GM11168 (cell line): Measurements from ENCODE around the gene P2RX7.

Experiments
- in situ Hi-C: fragments of 300-500 bp; cut with MboI; formaldehyde crosslinking; loops from one replicate; pipeline ENCODE4 v1.12.0; 2022; ENCODE audit warnings: low sequenced_read_pairs; ENCODE audit not compliant: unreplicated experiment

P2RX7 gene

GRCh38 chr12:121132601-121133481 lies at the start of gene P2RX7:
Gene P2RX7, plus strand, starts transcription at chr12:121132876. Its CDS starts 95 bp downstream, at chr12:121132971.
- in situ Hi-C loops = no loop called here

- in situ Hi-C loops = no loop called here
These were observed 48.4 kb upstream of the P2RX7 start for GRCh38 chr12:121084229-121084628.

- in situ Hi-C loops = no loop called here
These were observed 47.6 kb upstream of the P2RX7 start for GRCh38 chr12:121085069-121085468.

GRCh38 chr12:121085506-121086353 lies 46.9 kb upstream of the P2RX7 start:
- in situ Hi-C loops = no loop called here

GRCh38 chr12:121086781-121087295 lies 45.8 kb upstream of the P2RX7 start:
- in situ Hi-C loops = no loop called here

- in situ Hi-C loops = no loop called here
These were observed 45.0 kb upstream of the P2RX7 start for GRCh38 chr12:121087467-121088194.

GRCh38 chr12:121088195-121088585 lies 44.5 kb upstream of the P2RX7 start:
- in situ Hi-C loops = no loop called here

- in situ Hi-C loops = no loop called here
These were observed 43.5 kb upstream of the P2RX7 start for GRCh38 chr12:121089031-121089812.

- in situ Hi-C loops = loop anchor here (5.0 kb wide), 1 partner anchor 33 kb away; no protein-coding TSS in a partner anchor
These were observed 42.8 kb upstream of the P2RX7 start for GRCh38 chr12:121089813-121090430.

GRCh38 chr12:121090586-121091514 lies 41.8 kb upstream of the P2RX7 start:
- in situ Hi-C loops = loop anchor here (5.0 kb wide), 1 partner anchor 34 kb away; no protein-coding TSS in a partner anchor

GRCh38 chr12:121092034-121092433 lies 40.6 kb upstream of the P2RX7 start:
- in situ Hi-C loops = loop anchor here (5.0 kb wide), 1 partner anchor 35 kb away; no protein-coding TSS in a partner anchor

- in situ Hi-C loops = loop anchor here (5.0 kb wide), 1 partner anchor 36 kb away; no protein-coding TSS in a partner anchor
These were observed 39.2 kb upstream of the P2RX7 start for GRCh38 chr12:121093487-121093891.

GRCh38 chr12:121095544-121096198 lies 37.0 kb upstream of the P2RX7 start:
- in situ Hi-C loops = no loop called here

GRCh38 chr12:121096199-121096798 lies 36.4 kb upstream of the P2RX7 start:
- in situ Hi-C loops = no loop called here

GRCh38 chr12:121099779-121100178 lies 32.9 kb upstream of the P2RX7 start:
- in situ Hi-C loops = no loop called here

GRCh38 chr12:121102307-121102706 lies 30.4 kb upstream of the P2RX7 start:
- in situ Hi-C loops = no loop called here

GRCh38 chr12:121107681-121108080 lies 25.0 kb upstream of the P2RX7 start:
- in situ Hi-C loops = no loop called here
